ENCODE results near the gene NAIF1.
A peak's percentile ranks its signal among the peaks of the same experiment; 100 is the strongest.

The NAIF1 gene

GRCh38 chr9:128106181-128106939 lies 39.2 kb upstream of the NAIF1 start:
- Mint-ChIP-seq H3K4me1 (ENCODE audit: low read depth) (peaks cover 18% of the 10 kb centered on the region), H3K27me3 (ENCODE audit: low read depth) (no peaks in the 10 kb centered on the region), H3K9me3 (no peaks in the 10 kb centered on the region), H3K36me3 (ENCODE audit: low read depth) (peaks cover 55% of the 10 kb centered on the region), H3K27ac (no peak overlapping the region), H3K4me3 (no peak overlapping the region)
- no peak for DNase-seq (ENCODE audit: low spot score)

GRCh38 chr9:128105538-128106175 lies 38.5 kb upstream of the NAIF1 start:
- Mint-ChIP-seq H3K4me1 (ENCODE audit: low read depth) (peaks cover 18% of the 10 kb centered on the region), H3K27ac (no peak overlapping the region), H3K4me3 (no peak overlapping the region), H3K9me3 (no peaks in the 10 kb centered on the region), H3K27me3 (ENCODE audit: low read depth) (no peaks in the 10 kb centered on the region), H3K36me3 (ENCODE audit: low read depth) (peaks cover 58% of the 10 kb centered on the region)
- no peak for DNase-seq (ENCODE audit: low spot score)

- Mint-ChIP-seq H3K27me3 (ENCODE audit: low read depth) (no peaks in the 10 kb centered on the region), H3K4me1 (ENCODE audit: low read depth) (peaks cover 26% of the 10 kb centered on the region), H3K36me3 (ENCODE audit: low read depth) (peaks cover 53% of the 10 kb centered on the region), H3K27ac (no peak overlapping the region), H3K9me3 (no peaks in the 10 kb centered on the region), H3K4me3 (no peak overlapping the region)
- DNase-seq (ENCODE audit: low spot score): no peak
Measured at GRCh38 chr9:128104171-128104618, 37.1 kb upstream of the NAIF1 start.

- H3K4me3 Mint-ChIP-seq: no peak overlapping the region
- H3K9me3 Mint-ChIP-seq: no peaks in the 10 kb centered on the region
- no peaks in the 10 kb centered on the region for H3K27me3 Mint-ChIP-seq (ENCODE audit: low read depth)
- H3K36me3 Mint-ChIP-seq (ENCODE audit: low read depth): peaks cover 51% of the 10 kb centered on the region
- H3K4me1 Mint-ChIP-seq (ENCODE audit: low read depth): peaks cover 26% of the 10 kb centered on the region
- peak overlapping the region; percentile 65 for H3K27ac Mint-ChIP-seq
- DNase-seq (ENCODE audit: low spot score): no peak
Measured at GRCh38 chr9:128103589-128103962, 36.5 kb upstream of the NAIF1 start.

- H3K27ac Mint-ChIP-seq: peak overlapping the region; percentile 65
- H3K4me3 Mint-ChIP-seq: no peak overlapping the region
- H3K4me1 Mint-ChIP-seq (ENCODE audit: low read depth): peaks cover 29% of the 10 kb centered on the region
- no peak for DNase-seq (ENCODE audit: low spot score)
- no peaks in the 10 kb centered on the region for H3K27me3 Mint-ChIP-seq (ENCODE audit: low read depth)
- H3K36me3 Mint-ChIP-seq (ENCODE audit: low read depth): peaks cover 49% of the 10 kb centered on the region
- H3K9me3 Mint-ChIP-seq: no peaks in the 10 kb centered on the region
Measured at GRCh38 chr9:128102861-128103588, 35.9 kb upstream of the NAIF1 start.

GRCh38 chr9:128102196-128102595 lies 35.1 kb upstream of the NAIF1 start:
- peaks cover 31% of the 10 kb centered on the region for H3K4me1 Mint-ChIP-seq (ENCODE audit: low read depth)
- no peak overlapping the region for H3K27ac Mint-ChIP-seq
- H3K4me3 Mint-ChIP-seq: no peak overlapping the region
- H3K36me3 Mint-ChIP-seq (ENCODE audit: low read depth): peaks cover 43% of the 10 kb centered on the region
- no peaks in the 10 kb centered on the region for H3K27me3 Mint-ChIP-seq (ENCODE audit: low read depth)
- H3K9me3 Mint-ChIP-seq: no peaks in the 10 kb centered on the region
- DNase-seq (ENCODE audit: low spot score): no peak

GRCh38 chr9:128101690-128102089 lies 34.6 kb upstream of the NAIF1 start:
- Mint-ChIP-seq H3K27me3 (ENCODE audit: low read depth) (no peaks in the 10 kb centered on the region), H3K9me3 (no peaks in the 10 kb centered on the region), H3K27ac (no peak overlapping the region), H3K4me3 (no peak overlapping the region), H3K4me1 (ENCODE audit: low read depth) (peaks cover 36% of the 10 kb centered on the region), H3K36me3 (ENCODE audit: low read depth) (peaks cover 38% of the 10 kb centered on the region)
- no peak for DNase-seq (ENCODE audit: low spot score)

GRCh38 chr9:128101231-128101661 lies 34.1 kb upstream of the NAIF1 start:
- DNase-seq (ENCODE audit: low spot score): no peak
- Mint-ChIP-seq H3K27me3 (ENCODE audit: low read depth) (no peaks in the 10 kb centered on the region), H3K36me3 (ENCODE audit: low read depth) (peaks cover 34% of the 10 kb centered on the region), H3K27ac (no peak overlapping the region), H3K4me1 (ENCODE audit: low read depth) (peaks cover 40% of the 10 kb centered on the region), H3K4me3 (no peak overlapping the region), H3K9me3 (no peaks in the 10 kb centered on the region)

GRCh38 chr9:128100581-128100980 lies 33.5 kb upstream of the NAIF1 start:
- Mint-ChIP-seq H3K4me3 (no peak overlapping the region), H3K27ac (peak overlapping the region; percentile 45), H3K36me3 (ENCODE audit: low read depth) (peaks cover 31% of the 10 kb centered on the region), H3K27me3 (ENCODE audit: low read depth) (no peaks in the 10 kb centered on the region), H3K4me1 (ENCODE audit: low read depth) (peaks cover 40% of the 10 kb centered on the region), H3K9me3 (no peaks in the 10 kb centered on the region)
- DNase-seq (ENCODE audit: low spot score): no peak

GRCh38 chr9:128099932-128100491 lies 32.9 kb upstream of the NAIF1 start:
- Mint-ChIP-seq H3K27ac (no peak overlapping the region), H3K4me3 (no peak overlapping the region), H3K27me3 (ENCODE audit: low read depth) (no peaks in the 10 kb centered on the region), H3K4me1 (ENCODE audit: low read depth) (peaks cover 44% of the 10 kb centered on the region), H3K9me3 (no peaks in the 10 kb centered on the region), H3K36me3 (ENCODE audit: low read depth) (peaks cover 30% of the 10 kb centered on the region)
- DNase-seq (ENCODE audit: low spot score): no peak

- H3K27me3 Mint-ChIP-seq (ENCODE audit: low read depth): no peaks in the 10 kb centered on the region
- peaks cover 49% of the 10 kb centered on the region for H3K4me1 Mint-ChIP-seq (ENCODE audit: low read depth)
- DNase-seq (ENCODE audit: low spot score): no peak
- no peaks in the 10 kb centered on the region for H3K9me3 Mint-ChIP-seq
- H3K4me3 Mint-ChIP-seq: no peak overlapping the region
- no peak overlapping the region for H3K27ac Mint-ChIP-seq
- H3K36me3 Mint-ChIP-seq (ENCODE audit: low read depth): peaks cover 32% of the 10 kb centered on the region
Measured at GRCh38 chr9:128099231-128099931, 32.3 kb upstream of the NAIF1 start.

- no peaks in the 10 kb centered on the region for H3K27me3 Mint-ChIP-seq (ENCODE audit: low read depth)
- peak overlapping the region; percentile 12 for H3K4me3 Mint-ChIP-seq
- peaks cover 27% of the 10 kb centered on the region for H3K36me3 Mint-ChIP-seq (ENCODE audit: low read depth)
- H3K4me1 Mint-ChIP-seq (ENCODE audit: low read depth): peaks cover 50% of the 10 kb centered on the region
- peak; percentile 54 for DNase-seq (ENCODE audit: low spot score)
- no peak overlapping the region for H3K27ac Mint-ChIP-seq
- no peaks in the 10 kb centered on the region for H3K9me3 Mint-ChIP-seq
Measured at GRCh38 chr9:128098297-128099230, 31.4 kb upstream of the NAIF1 start.

All from T-helper 2 cell treated with Interferon-gamma antibody and Interleukin-4, amounts not matched to agents 5 μg/mL and 100 μg/mL, for 36 hours (primary cell).